Fibroblast of peridontal ligament (primary cell): ENCODE data around the gene ARRDC4.

Experiments used
- DNase-seq: peaks from one replicate; pipeline ENCODE4 v3.0.0-alpha.2; 2010; ENCODE audit errors: extremely low read depth

The ARRDC4 gene, protein sequence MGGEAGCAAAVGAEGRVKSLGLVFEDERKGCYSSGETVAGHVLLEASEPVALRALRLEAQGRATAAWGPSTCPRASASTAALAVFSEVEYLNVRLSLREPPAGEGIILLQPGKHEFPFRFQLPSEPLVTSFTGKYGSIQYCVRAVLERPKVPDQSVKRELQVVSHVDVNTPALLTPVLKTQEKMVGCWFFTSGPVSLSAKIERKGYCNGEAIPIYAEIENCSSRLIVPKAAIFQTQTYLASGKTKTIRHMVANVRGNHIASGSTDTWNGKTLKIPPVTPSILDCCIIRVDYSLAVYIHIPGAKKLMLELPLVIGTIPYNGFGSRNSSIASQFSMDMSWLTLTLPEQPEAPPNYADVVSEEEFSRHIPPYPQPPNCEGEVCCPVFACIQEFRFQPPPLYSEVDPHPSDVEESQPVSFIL

GRCh38 chr15:97960364-97961066 is at the start of gene ARRDC4:
Gene ARRDC4 (plus strand): TSS chr15:97960703. CDS start chr15:97960862, 159 bp downstream.
- DNase-seq = peak; percentile 99

DNA sequence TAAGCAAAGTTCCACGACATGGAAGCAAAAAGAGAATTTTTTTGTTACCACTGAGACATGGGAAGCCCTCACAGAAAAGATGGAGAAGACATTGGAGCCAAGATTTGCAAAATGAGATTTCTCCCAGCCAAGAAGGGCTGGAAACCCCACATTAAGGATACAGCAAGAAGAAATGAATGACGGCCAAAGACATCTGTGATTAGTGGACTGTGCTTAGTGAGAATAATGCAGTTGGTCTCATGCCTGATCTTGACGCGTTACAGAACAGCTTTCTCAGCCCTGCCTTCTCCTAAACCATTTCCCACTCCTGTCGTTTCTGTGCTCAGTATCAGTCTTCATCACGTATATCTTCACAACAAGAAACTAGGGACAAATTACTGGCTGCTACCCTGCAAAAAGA is 45.8 kb upstream of the ARRDC4 start:
- DNase-seq = no peak

DNA sequence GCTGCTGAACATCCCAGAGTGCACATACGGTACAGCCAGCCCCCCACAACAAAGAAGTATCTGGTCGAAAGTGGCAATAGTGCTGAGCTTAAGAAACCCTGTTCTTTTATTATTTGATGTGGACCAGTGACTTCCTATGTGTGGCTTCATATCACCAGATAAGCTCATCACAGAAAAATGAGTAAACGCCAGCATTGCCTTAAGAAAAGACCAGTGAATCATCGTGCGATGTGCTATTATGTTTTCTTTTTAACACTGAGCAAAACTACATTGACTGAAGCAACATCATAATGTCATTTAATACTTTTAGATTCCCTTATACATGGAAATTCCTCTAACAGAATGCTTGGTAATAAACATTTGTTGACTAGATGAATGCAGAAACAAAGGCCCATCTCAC is 45.2 kb upstream of the ARRDC4 start:
- DNase-seq = no peak

DNA sequence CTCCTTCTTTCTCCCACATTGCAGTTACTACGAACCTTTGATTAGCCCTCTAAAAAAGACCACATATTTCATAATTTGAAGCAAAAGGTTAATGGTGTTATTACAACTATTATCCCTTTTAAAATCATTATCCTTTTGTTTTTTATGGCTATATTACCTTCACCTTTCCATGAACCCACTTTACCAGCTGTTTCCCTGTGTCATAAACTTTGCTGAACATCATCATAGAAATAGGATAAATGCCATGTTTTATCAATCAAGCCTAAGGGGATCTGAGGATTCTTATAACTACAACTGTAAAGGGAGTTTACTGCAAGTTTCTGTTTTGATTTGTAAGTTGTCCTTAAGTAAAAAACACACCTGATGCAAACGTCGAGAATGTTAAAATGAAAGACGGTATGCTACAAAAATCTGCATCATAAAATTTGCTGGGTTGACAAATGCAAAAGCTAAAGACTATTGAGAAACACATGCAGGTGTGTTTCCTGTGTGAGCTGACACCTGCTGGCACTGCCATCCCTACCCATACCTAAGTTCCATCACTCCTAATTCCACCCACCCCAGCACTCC is 39.1 kb upstream of the ARRDC4 start:
- no peak for DNase-seq

DNA sequence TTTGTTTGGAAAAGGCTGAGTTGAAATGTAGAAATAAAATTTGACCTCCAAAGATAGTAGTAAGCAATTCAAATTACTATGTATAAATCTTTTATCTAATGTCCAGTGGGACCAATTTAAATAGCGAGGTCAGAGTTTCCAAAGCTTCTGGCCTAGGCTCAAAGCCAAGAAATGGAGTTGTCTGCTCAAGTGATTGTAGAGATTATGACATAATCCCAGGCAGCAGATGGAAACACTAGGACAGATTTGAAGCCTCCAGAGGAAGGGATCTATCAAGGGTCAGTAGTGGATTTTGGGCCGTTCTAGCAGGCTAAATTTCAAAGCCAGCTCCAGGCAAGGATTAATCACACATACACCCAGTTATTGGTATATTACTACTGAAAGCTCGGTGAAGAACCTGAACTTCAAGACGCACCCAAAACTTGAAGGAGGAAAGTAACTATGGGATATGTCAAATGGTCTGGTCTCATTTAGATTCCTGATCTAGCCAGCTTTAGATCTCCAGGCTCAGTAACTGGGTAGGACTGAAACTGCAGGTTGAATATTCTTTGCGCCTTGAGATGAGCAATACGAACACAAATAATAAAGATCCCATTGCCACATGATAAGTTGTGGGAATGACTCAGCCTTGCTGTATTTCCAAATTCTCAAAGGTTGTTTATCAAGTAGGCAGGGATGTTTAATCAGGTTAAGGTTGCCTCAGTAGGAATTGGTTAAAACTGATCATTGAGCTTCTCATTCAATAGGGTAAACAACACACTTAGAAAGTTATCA is 30.9 kb upstream of the ARRDC4 start:
- DNase-seq = no peak

GRCh38 chr15:97930230-97930629 is 30.3 kb upstream of the ARRDC4 start:
- no peak for DNase-seq

DNA sequence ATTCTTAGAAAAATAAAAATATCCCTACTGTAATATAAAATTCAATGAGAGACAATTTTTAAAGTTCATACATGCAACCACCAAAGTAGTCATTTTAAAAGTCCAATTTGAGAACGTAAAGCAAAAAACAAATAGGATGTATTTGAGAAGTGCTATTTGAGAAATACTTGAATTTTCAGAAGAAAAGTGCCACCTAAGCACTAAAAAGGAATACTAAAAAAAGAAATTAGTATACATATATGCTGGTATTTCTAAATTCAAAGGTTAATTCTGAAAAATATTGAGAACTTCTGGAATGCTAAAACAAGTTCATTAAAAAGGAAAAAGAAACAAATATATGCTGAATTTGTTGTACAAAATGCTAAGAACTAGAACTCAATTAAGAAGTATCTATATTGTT is 29.2 kb upstream of the ARRDC4 start:
- DNase-seq = no peak

DNA sequence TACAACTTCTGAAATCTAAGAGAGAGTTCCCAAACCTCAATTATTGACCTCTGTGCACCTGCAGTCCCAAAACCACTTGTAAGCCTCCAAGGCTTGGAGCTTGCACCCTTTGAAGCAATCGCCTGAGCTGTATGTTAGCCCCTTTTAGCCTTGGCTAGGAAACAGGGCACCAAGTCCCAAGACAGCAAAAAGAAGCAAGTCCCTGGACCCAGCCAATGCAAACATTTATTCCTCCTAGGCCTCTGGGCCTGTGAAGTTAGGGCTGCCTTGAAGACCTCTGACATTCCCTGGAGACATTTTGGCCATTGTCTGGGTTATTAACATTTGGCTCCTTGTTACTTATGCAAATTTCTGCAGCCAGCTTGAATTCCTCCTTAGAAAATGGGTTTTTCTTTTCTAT is 26.9 kb upstream of the ARRDC4 start:
- DNase-seq = no peak

DNA sequence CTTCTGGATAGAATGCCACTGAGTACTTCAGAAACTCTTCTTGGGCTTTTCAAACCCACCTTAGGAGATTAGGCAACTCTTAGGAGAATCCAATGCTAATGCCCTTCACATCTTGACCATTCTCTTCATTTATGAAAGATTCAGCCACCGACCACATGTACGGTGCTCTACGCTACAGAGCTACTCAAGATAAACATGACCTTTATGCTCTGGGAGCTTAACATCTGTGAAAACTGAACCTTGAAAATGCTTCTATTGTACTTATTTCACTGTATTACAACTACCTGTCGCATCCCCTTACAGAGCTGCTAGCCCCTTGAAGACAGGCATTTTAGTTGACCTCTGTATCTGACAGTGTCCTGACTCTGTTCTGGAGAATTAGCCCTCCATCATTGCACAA is 19.5 kb upstream of the ARRDC4 start:
- DNase-seq = no peak

DNA sequence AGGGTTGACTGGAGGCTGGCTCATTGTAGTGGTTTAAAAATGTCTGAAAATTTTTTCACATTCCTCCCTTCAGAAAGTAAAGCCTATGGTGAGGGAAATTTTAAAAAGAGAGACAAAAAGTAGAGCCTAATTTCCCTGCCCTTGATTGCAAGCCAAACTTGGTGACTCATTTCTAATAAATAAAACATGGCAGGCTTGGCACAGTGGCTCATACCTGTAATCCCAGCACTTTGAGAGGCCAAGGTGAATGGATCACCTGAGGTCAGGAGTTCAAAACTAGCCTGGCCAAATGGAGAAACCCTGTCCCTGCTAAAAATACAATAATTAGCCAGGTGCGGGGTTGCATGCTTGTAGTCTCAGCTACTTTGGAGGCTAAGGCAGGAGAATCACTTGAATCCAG is 18.9 kb upstream of the ARRDC4 start:
- DNase-seq = no peak

DNA sequence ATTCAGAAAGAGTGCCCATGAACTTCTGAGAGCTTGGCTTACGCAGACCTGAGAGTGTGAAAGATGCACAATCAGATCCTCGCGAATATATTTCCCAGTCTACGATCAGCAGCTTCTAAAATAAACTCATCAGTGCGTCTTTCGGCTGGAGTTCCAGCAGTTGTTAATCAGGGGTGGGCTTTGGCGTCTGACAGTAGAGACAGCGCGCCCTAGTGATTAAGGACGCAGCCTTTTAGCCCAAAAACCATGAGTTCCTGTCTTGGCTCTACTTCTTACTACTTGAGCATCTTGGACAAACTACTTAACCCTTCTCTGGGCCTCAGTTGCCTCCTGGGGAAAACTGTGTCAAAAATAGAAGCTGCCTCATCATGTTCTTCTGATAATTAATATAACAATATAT is 15.8 kb upstream of the ARRDC4 start:
- no peak for DNase-seq

DNA sequence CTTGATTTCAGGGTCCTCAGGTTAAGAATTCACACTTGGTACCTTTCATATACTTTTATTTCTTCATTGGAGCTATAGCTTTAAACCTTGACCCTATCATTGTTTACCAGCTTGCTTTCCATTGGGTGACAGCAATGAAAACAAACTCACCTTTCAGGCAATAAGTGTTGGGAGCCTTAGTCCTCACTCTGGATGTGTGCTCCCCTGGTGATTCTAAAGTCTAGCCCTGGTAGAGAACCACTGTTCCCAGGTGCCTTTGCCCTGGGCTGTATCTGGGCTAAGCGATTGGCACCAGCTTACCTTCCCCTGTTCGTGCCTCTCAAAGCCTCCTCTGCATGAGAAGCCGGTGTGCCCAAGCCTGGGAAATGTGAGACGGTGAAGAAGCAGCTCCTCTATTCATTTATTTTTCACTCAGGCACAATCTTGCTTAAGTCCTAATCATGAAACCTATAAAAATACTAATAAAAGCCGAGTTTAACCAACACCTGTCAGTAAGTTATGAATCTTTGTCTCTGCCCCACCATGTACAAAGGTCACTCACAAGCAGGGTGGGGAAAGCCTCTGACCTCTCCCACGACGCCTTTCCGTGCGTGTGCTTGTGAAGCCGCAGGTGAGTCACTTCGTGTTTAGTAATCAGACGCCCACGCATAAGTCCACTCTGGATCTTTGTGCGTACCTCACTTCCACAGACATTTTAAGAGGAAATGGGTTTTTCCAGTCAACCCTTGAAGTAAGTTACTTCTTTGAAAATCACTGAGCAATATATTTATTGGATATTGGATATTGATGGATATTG is 12.8 kb upstream of the ARRDC4 start:
- DNase-seq = no peak

- DNase-seq = no peak
Observed at GRCh38 chr15:97953254-97953653, 7.2 kb upstream of the ARRDC4 start.

DNA sequence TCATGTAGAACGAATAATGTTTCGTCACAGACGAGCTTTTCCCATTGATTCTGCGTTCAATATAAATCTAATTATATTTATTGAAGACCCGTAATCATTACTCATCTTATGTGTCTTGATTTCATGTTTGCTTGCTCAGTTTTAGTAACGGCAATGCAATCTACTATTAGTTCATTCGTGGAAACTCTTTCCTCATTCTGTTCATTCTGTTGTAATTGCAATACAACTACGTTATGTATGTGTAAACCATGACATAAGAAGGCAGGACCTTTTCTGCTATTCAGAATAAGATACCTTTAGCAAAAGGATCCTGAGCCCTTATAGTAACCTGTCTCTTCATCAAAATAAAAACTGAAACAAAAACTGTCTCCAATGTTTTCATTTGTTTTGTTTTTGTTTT is 6.8 kb upstream of the ARRDC4 start:
- no peak for DNase-seq

- no peak for DNase-seq
Observed at GRCh38 chr15:97955035-97955434, 5.5 kb upstream of the ARRDC4 start.

DNA sequence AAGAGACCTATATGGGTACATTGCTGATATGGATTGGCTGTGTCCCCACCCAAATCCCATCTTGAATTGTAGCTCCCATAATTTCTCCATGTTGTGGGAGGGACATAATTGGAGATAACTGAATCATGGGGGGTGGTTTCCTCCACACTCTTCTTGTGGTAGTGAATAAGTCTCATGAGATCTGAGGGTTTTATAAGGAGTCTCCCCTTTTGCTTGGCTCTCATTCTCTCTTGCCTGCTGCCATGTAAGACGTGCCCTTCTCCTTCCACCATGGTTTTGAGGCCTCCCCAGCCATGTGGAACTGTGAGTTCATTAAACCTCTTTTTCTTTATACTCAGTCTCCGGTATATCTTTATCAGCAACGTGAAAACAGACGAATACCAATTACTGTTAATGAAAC is 5.0 kb upstream of the ARRDC4 start:
- DNase-seq = no peak

- no peak for DNase-seq
Observed at GRCh38 chr15:97959724-97960363, 659 bp upstream of the ARRDC4 start.

DNA sequence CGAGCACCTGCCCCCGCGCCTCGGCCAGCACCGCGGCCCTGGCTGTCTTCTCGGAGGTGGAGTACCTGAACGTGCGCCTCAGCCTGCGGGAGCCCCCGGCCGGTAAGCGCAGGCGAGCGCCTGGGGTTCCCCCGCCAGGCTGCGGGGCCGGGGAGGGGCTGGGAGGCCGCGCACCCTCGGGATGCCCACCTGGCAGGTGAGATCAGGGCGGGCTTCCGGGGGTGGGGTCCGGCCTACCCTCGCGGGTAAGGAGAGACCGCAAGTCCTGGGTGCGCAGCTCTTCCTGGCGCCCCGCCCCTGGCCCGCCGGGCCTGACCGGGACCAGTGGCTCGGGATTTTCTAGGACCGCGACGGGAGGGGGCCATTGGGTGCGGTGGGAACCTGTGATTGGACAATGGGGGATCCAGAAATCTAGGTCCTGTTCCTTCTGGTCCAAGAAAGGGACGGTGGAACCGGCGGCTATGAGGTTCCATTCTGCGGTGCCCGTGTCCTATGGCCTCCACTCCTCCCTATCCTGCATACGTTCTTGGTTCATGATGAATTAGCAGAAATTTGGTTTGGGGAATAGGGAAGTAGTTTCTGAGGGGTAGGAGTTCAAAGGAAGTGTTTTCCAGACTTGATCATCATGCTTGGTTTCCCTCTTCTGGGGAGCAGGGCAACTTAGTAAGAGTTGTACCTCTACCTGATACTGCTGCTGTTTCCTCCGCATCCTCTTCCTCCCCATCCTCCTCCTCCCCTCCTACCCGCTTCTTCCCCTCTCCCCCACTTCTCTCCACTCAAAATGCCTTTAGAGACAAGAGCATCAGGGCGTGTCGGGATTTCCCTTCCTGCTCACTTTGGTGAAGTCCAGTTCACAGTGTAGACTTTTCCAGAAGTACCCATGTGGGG is 808 bp downstream of the ARRDC4 start:
- DNase-seq = peak; percentile 31

GRCh38 chr15:97962263-97962662 is 1.8 kb downstream of the ARRDC4 start:
- no peak for DNase-seq

- DNase-seq = no peak
Observed at GRCh38 chr15:97963779-97964178, 3.3 kb downstream of the ARRDC4 start.
